ENCODE data around the gene ABCC8. TPM values are rescaled to one million over a fixed set of nuclear protein-coding genes. Genes with fewer than 3 reads are reported as not detected.

ABCC8 gene
- total and polyA plus RNA-seq, 2 donors (not counting 3 experiments of a cell fraction or from before 2014, with no cell fraction given), result not detected

GRCh38 chr11:17515443-17516176, 39.0 kb upstream of the ABCC8 start:
- FAIRE-seq (no peak), DNase-seq (ENCODE audit: low read depth, low spot score) (no peak)
- Histone ChIP-seq H2AFZ (ENCODE audit: low read depth, low read length) (no peak overlapping the region), H3K4me2 (ENCODE audit: insufficient read depth, low read length) (no peak overlapping the region), H3K9me1 (replicated peaks; ENCODE audit: control insufficient read depth, extremely low read depth, insufficient read depth, low read length) (no peaks in the 10 kb centered on the region), H4K20me1 (replicated peaks; ENCODE audit: control insufficient read depth, extremely low read depth, insufficient read depth, low read length) (no peaks in the 10 kb centered on the region), H3K36me3 (ENCODE audit: control insufficient read depth in 2 of 2, extremely low read depth in 1 of 2, insufficient read depth in 2 of 2, low read length in 2 of 2) (no peaks in the 10 kb centered on the region), H3K79me2 (ENCODE audit: control insufficient read depth, insufficient read depth, low read length) (no peaks in the 10 kb centered on the region), H3K27ac (ENCODE audit: insufficient read depth, low read depth, low read length) (no peak overlapping the region), H3K4me3 (replicated peaks in 1 of 3; ENCODE audit: insufficient read depth in 1 of 3, low read depth in 1 of 3, low read length in 3 of 3) (no peak overlapping the region), H3K4me1 (ENCODE audit: control insufficient read depth, extremely low read depth, insufficient read depth, low read length) (no peaks in the 10 kb centered on the region), H3K9ac (replicated peaks; ENCODE audit: extremely low read depth, insufficient read depth, low read length) (no peak overlapping the region), H3K9me3 (replicated peaks; ENCODE audit: control insufficient read depth, insufficient read depth, low read length) (no peaks in the 10 kb centered on the region), H3K27me3 (ENCODE audit: control insufficient read depth in 2 of 2, insufficient read depth in 2 of 2, low read length in 2 of 2) (peaks cover 0 to 3% of the 10 kb centered on the region in 2 experiments)
- intact Hi-C loops (cut with micrococcal nuclease), result no loop called here
- ChIA-PET POLR2A (no interaction called here), CTCF (interaction anchor here (1.4 to 4.3 kb wide), 2 partner anchors 12 to 131 kb away, joined by 4 to 26 read pairs; no protein-coding TSS in a partner anchor)
- no TSS peak for BruUV-seq (replicated peaks)
- no peak for TF ChIP-seq FOS (IDR thresholded peaks at IDR 0.05; ENCODE audit: borderline replicate concordance, insufficient read depth, low read length)
- TF ChIP-seq JUN (IDR thresholded peaks at IDR 0.05; ENCODE audit: borderline replicate concordance, insufficient read depth, insufficient read length, low read depth), result no peak
- TF ChIP-seq MAX (IDR thresholded peaks at IDR 0.05; ENCODE audit: insufficient read depth, insufficient read length), result no peak
- TF ChIP-seq MYC (IDR thresholded peaks at IDR 0.05; ENCODE audit: low read depth, low read length), result no peak
- TF ChIP-seq GATA2 (IDR thresholded peaks at IDR 0.05; ENCODE audit: insufficient read depth, insufficient read length, low read depth, low read length), result no peak
- TF ChIP-seq POLR2A (IDR thresholded peaks at IDR 0.05; ENCODE audit: low read depth, low read length), result no peak
- no peak for TF ChIP-seq EZH2 (IDR thresholded peaks at IDR 0.05; ENCODE audit: borderline replicate concordance, low read depth, low read length, severe bottlenecking)
- TF ChIP-seq CTCF (IDR thresholded peaks at IDR 0.05; ENCODE audit: extremely low read depth in 1 of 2, insufficient read depth in 1 of 2, low read depth in 1 of 2, low read length in 2 of 2), result no peak
- no peak for TF ChIP-seq POLR2AphosphoS5 (IDR thresholded peaks at IDR 0.05; ENCODE audit: insufficient read depth, low read depth, low read length)
- dilution Hi-C loops (cut with MboI; ENCODE audit: extremely low pct_ligation_motif_present, low sequenced_read_pairs), result no loop called here

All from endothelial cell of umbilical vein (primary cell).